ENCODE data around the gene AGRP. TPM values are rescaled to one million over a fixed set of nuclear protein-coding genes. Genes with fewer than 3 reads are reported as not detected.
A peak's percentile ranks its signal among the peaks of the same experiment; 100 is the strongest.

The AGRP gene
- not detected for total RNA-seq
- polyA plus RNA-seq = under 1 TPM; 0.18 to 0.50 TPM

GRCh38 chr16:67483150-67483549 lies at the start of gene AGRP:
Gene AGRP (minus strand): TSS chr16:67483547. CDS start chr16:67483398, 149 bp downstream.
- H3K27ac ChIP-seq (ENCODE audit: low read depth in 1 of 2, low read length in 2 of 2) = no peak within 1 kb of the TSS
- H3K27me3 ChIP-seq (ENCODE audit: control insufficient read depth in 4 of 4, insufficient read depth in 4 of 4, low read length in 3 of 4) = no peaks in the 10 kb centered on the region
- H3K9me3 ChIP-seq (ENCODE audit: control insufficient read depth in 4 of 4, low read length in 3 of 4) = no peaks in the 10 kb centered on the region
- TF ChIP-seq GABPA (IDR thresholded peaks at IDR 0.05 in 1 of 2, conservative IDR thresholded peaks at IDR 0.05 in 1 of 2) (no peak), EGR1 (IDR thresholded peaks at IDR 0.05; ENCODE audit: low read depth in 2 of 2) (no peak), NR2F2 (IDR thresholded peaks at IDR 0.05) (no peak), TAF1 (conservative IDR thresholded peaks at IDR 0.05) (no peak), FOXA1 (IDR thresholded peaks at IDR 0.05) (no peak), FOXA2 (IDR thresholded peaks at IDR 0.05) (no peak), JUND (IDR thresholded peaks at IDR 0.05) (no peak), ATF3 (IDR thresholded peaks at IDR 0.05) (no peak), YY1 (IDR thresholded peaks at IDR 0.05) (no peak), REST (IDR thresholded peaks at IDR 0.05) (no peak), SP1 (IDR thresholded peaks at IDR 0.05) (no peak), MAX (IDR thresholded peaks at IDR 0.05) (no peak), RAD21 (IDR thresholded peaks at IDR 0.05) (no peak), RXRA (IDR thresholded peaks at IDR 0.05) (no peak), HNF4A (conservative IDR thresholded peaks at IDR 0.05) (no peak), HNF4G (IDR thresholded peaks at IDR 0.05) (no peak)
- 96% methylated on average over 6 of the region's 6 CpGs for WGBS
- no peak within 1 kb of the TSS for H3K9ac ChIP-seq (ENCODE audit: low read depth in 1 of 2, low read length in 2 of 2)
- H3K4me3 ChIP-seq (ENCODE audit: low read depth in 1 of 3, low read length in 3 of 3) = no peak within 1 kb of the TSS
- no peak for DNase-seq (ENCODE audit: low spot score)
- peaks cover 8 to 49% (median 40%) of the 10 kb centered on the region in 4 donors for H3K4me1 ChIP-seq (ENCODE audit: control insufficient read depth in 4 of 4, insufficient read depth in 4 of 4, low read length in 3 of 4)
- peaks cover 0 to 7% (median 1%) of the 10 kb centered on the region in 4 donors for H3K36me3 ChIP-seq (ENCODE audit: control insufficient read depth in 4 of 4, insufficient read depth in 3 of 4, low read depth in 1 of 4, low read length in 3 of 4)

GRCh38 chr16:67531247-67531646 lies 47.9 kb upstream of the AGRP start:
- peaks cover 8 to 41% (median 33%) of the 10 kb centered on the region in 4 donors for H3K4me1 ChIP-seq (ENCODE audit: control insufficient read depth in 4 of 4, insufficient read depth in 4 of 4, low read length in 3 of 4)
- no peaks in the 10 kb centered on the region for H3K9me3 ChIP-seq (ENCODE audit: control insufficient read depth in 4 of 4, low read length in 3 of 4)
- H3K36me3 ChIP-seq (ENCODE audit: control insufficient read depth in 4 of 4, insufficient read depth in 3 of 4, low read depth in 1 of 4, low read length in 3 of 4) = no peaks in the 10 kb centered on the region
- H3K9ac ChIP-seq (ENCODE audit: low read depth in 1 of 2, low read length in 2 of 2) = no peak overlapping the region
- no peaks in the 10 kb centered on the region for H3K27me3 ChIP-seq (ENCODE audit: control insufficient read depth in 4 of 4, insufficient read depth in 4 of 4, low read length in 3 of 4)
- no peak overlapping the region for H3K4me3 ChIP-seq (ENCODE audit: low read depth in 1 of 3, low read length in 3 of 3)
- DNase-seq (ENCODE audit: low spot score) = no peak
- no peak for TF ChIP-seq ZBTB33 (IDR thresholded peaks at IDR 0.05)
- no peak for TF ChIP-seq CTCF (IDR thresholded peaks at IDR 0.05; ENCODE audit: low read depth, low read length, missing input control)
- TF ChIP-seq HNF4G (IDR thresholded peaks at IDR 0.05) = no peak
- TF ChIP-seq MAX (IDR thresholded peaks at IDR 0.05) = no peak
- no peak for TF ChIP-seq JUND (IDR thresholded peaks at IDR 0.05)
- no peak for TF ChIP-seq YY1 (IDR thresholded peaks at IDR 0.05)
- TF ChIP-seq FOXA2 (IDR thresholded peaks at IDR 0.05) = no peak
- no peak for TF ChIP-seq RXRA (IDR thresholded peaks at IDR 0.05)
- TF ChIP-seq EGR1 (IDR thresholded peaks at IDR 0.05; ENCODE audit: low read depth in 2 of 2) = no peak
- no peak for TF ChIP-seq HNF4A (conservative IDR thresholded peaks at IDR 0.05)
- TF ChIP-seq REST (IDR thresholded peaks at IDR 0.05) = no peak
- no peak for TF ChIP-seq RAD21 (IDR thresholded peaks at IDR 0.05)
- TF ChIP-seq NR2F2 (IDR thresholded peaks at IDR 0.05) = no peak
- no peak for TF ChIP-seq FOXA1 (IDR thresholded peaks at IDR 0.05)
- no peak for TF ChIP-seq TAF1 (conservative IDR thresholded peaks at IDR 0.05)
- TF ChIP-seq SP1 (IDR thresholded peaks at IDR 0.05) = no peak
- TF ChIP-seq GABPA (IDR thresholded peaks at IDR 0.05 in 1 of 2, conservative IDR thresholded peaks at IDR 0.05 in 1 of 2) = no peak
- H3K27ac ChIP-seq (ENCODE audit: low read depth in 1 of 2, low read length in 2 of 2) = peak overlapping the region; percentile 66 to 87
- 90% methylated on average over 4 of the region's 4 CpGs for WGBS
